ENCODE results near the gene NIPA2. TPM values are rescaled to one million over a fixed set of nuclear protein-coding genes. Genes with fewer than 3 reads are reported as not detected.

Gene NIPA2
- total and polyA plus RNA-seq, 4 donors, result 11.7 to 31.6 (median 20.9) TPM

GRCh38 chr15:22883196-22883595 lies 44.7 kb downstream of the NIPA2 start:
- DNase-seq (ENCODE audit: low spot score), result no peak
- Histone ChIP-seq H3K9ac (ENCODE audit: low read depth in 1 of 2, low read length in 2 of 2) (no peak overlapping the region), H3K4me3 (ENCODE audit: low read depth in 1 of 3, low read length in 3 of 3) (no peak overlapping the region), H3K4me1 (ENCODE audit: control insufficient read depth in 4 of 4, insufficient read depth in 4 of 4, low read length in 3 of 4) (no peaks in the 10 kb centered on the region), H3K27ac (ENCODE audit: low read depth in 1 of 2, low read length in 2 of 2) (no peak overlapping the region), H3K27me3 (ENCODE audit: control insufficient read depth in 4 of 4, insufficient read depth in 4 of 4, low read length in 3 of 4) (no peaks in the 10 kb centered on the region), H3K36me3 (ENCODE audit: control insufficient read depth in 4 of 4, insufficient read depth in 3 of 4, low read depth in 1 of 4, low read length in 3 of 4) (peaks cover 8 to 55% (median 25%) of the 10 kb centered on the region in 4 donors), H3K9me3 (ENCODE audit: control insufficient read depth in 4 of 4, low read length in 3 of 4) (no peaks in the 10 kb centered on the region)
- no peak for TF ChIP-seq RXRA (IDR thresholded peaks at IDR 0.05)
- TF ChIP-seq RAD21 (IDR thresholded peaks at IDR 0.05), result no peak
- TF ChIP-seq JUND (IDR thresholded peaks at IDR 0.05), result no peak
- TF ChIP-seq TAF1 (conservative IDR thresholded peaks at IDR 0.05), result no peak
- TF ChIP-seq HNF4A (conservative IDR thresholded peaks at IDR 0.05), result no peak
- no peak for TF ChIP-seq MAX (IDR thresholded peaks at IDR 0.05)
- no peak for TF ChIP-seq ATF3 (IDR thresholded peaks at IDR 0.05)
- no peak for TF ChIP-seq SP1 (IDR thresholded peaks at IDR 0.05)
- 94% methylated on average over 13 of the region's 13 CpGs for WGBS

GRCh38 chr15:22884344-22884743 lies 45.9 kb downstream of the NIPA2 start:
- H3K9ac ChIP-seq (ENCODE audit: low read depth in 1 of 2, low read length in 2 of 2), result no peak overlapping the region

GRCh38 chr15:22885120-22885519 lies 46.7 kb downstream of the NIPA2 start:
- Histone ChIP-seq H3K36me3 (ENCODE audit: control insufficient read depth in 4 of 4, insufficient read depth in 3 of 4, low read depth in 1 of 4, low read length in 3 of 4) (peaks cover 8 to 44% (median 22%) of the 10 kb centered on the region in 4 donors), H3K4me3 (ENCODE audit: low read depth in 1 of 3, low read length in 3 of 3) (no peak overlapping the region), H3K4me1 (ENCODE audit: control insufficient read depth in 4 of 4, insufficient read depth in 4 of 4, low read length in 3 of 4) (no peaks in the 10 kb centered on the region), H3K9me3 (ENCODE audit: control insufficient read depth in 4 of 4, low read length in 3 of 4) (no peaks in the 10 kb centered on the region), H3K27ac (ENCODE audit: low read depth in 1 of 2, low read length in 2 of 2) (no peak overlapping the region), H3K9ac (ENCODE audit: low read depth in 1 of 2, low read length in 2 of 2) (no peak overlapping the region), H3K27me3 (ENCODE audit: control insufficient read depth in 4 of 4, insufficient read depth in 4 of 4, low read length in 3 of 4) (no peaks in the 10 kb centered on the region)
- no peak for DNase-seq (ENCODE audit: low spot score)
- TF ChIP-seq NR2F2 (IDR thresholded peaks at IDR 0.05), result no peak
- no peak for TF ChIP-seq EGR1 (IDR thresholded peaks at IDR 0.05; ENCODE audit: low read depth in 2 of 2)
- no peak for TF ChIP-seq MAX (IDR thresholded peaks at IDR 0.05)
- no peak for TF ChIP-seq CTCF (IDR thresholded peaks at IDR 0.05; ENCODE audit: low read depth, low read length, missing input control)
- TF ChIP-seq FOXA1 (IDR thresholded peaks at IDR 0.05), result no peak
- TF ChIP-seq HNF4G (IDR thresholded peaks at IDR 0.05), result no peak
- TF ChIP-seq GABPA (IDR thresholded peaks at IDR 0.05 in 1 of 2, conservative IDR thresholded peaks at IDR 0.05 in 1 of 2), result no peak
- no peak for TF ChIP-seq FOXA2 (IDR thresholded peaks at IDR 0.05)
- TF ChIP-seq YY1 (IDR thresholded peaks at IDR 0.05), result no peak
- TF ChIP-seq JUND (IDR thresholded peaks at IDR 0.05), result no peak
- no peak for TF ChIP-seq REST (IDR thresholded peaks at IDR 0.05)
- TF ChIP-seq TAF1 (conservative IDR thresholded peaks at IDR 0.05), result no peak
- TF ChIP-seq SP1 (IDR thresholded peaks at IDR 0.05), result no peak
- no peak for TF ChIP-seq RXRA (IDR thresholded peaks at IDR 0.05)
- no peak for TF ChIP-seq ZBTB33 (IDR thresholded peaks at IDR 0.05)
- no peak for TF ChIP-seq RAD21 (IDR thresholded peaks at IDR 0.05)
- no peak for TF ChIP-seq HNF4A (conservative IDR thresholded peaks at IDR 0.05)
- TF ChIP-seq ATF3 (IDR thresholded peaks at IDR 0.05), result no peak
- WGBS, result 91% methylated on average over 6 of the region's 6 CpGs

More at GRCh38 chr15:22884344-22884743, 45.9 kb downstream of the NIPA2 start:
- Histone ChIP-seq H3K4me3 (ENCODE audit: low read depth in 1 of 3, low read length in 3 of 3) (no peak overlapping the region), H3K27ac (ENCODE audit: low read depth in 1 of 2, low read length in 2 of 2) (no peak overlapping the region), H3K9me3 (ENCODE audit: control insufficient read depth in 4 of 4, low read length in 3 of 4) (no peaks in the 10 kb centered on the region), H3K27me3 (ENCODE audit: control insufficient read depth in 4 of 4, insufficient read depth in 4 of 4, low read length in 3 of 4) (no peaks in the 10 kb centered on the region), H3K36me3 (ENCODE audit: control insufficient read depth in 4 of 4, insufficient read depth in 3 of 4, low read depth in 1 of 4, low read length in 3 of 4) (peaks cover 8 to 48% (median 23%) of the 10 kb centered on the region in 4 donors), H3K4me1 (ENCODE audit: control insufficient read depth in 4 of 4, insufficient read depth in 4 of 4, low read length in 3 of 4) (no peaks in the 10 kb centered on the region)
- DNase-seq (ENCODE audit: low spot score), result no peak
- 82% methylated on average over 1 of the region's 1 CpG for WGBS
- TF ChIP-seq RXRA (IDR thresholded peaks at IDR 0.05) (no peak), RAD21 (IDR thresholded peaks at IDR 0.05) (peak in 1 of 2 donors; percentile 27)
